Gastrocnemius medialis (tissue), 4 donors: Measurements from ENCODE around the gene DCDC2C.

Experiments
- POLR2A ChIP-seq, 2 donors: fragments of 450-650 bp; IDR thresholded peaks; one replicate each; pipeline ENCODE4 v1.6.1; 2017; ENCODE audit warnings: antibody characterized with exemption in 2 of 2, mild to moderate bottlenecking in 2 of 2, moderate library complexity in 2 of 2
- TF ChIP-seq, protein P1 (sequence below), 5 experiments: fragments of 450-650 bp in 3 of 5; fragments of 200-600 bp in 2 of 5; sonication (generic) in 2 of 5; IDR thresholded peaks in 4 of 5; conservative IDR thresholded peaks in 1 of 5; 1 replicate in 4 of 5; 2 replicates in 1 of 5; pipeline ENCODE4 v1.5.1; 2016 to 2019; ENCODE audit warnings: antibody characterized with exemption in 5 of 5, mild to moderate bottlenecking in 3 of 5, moderate library complexity in 3 of 5

DNA sequence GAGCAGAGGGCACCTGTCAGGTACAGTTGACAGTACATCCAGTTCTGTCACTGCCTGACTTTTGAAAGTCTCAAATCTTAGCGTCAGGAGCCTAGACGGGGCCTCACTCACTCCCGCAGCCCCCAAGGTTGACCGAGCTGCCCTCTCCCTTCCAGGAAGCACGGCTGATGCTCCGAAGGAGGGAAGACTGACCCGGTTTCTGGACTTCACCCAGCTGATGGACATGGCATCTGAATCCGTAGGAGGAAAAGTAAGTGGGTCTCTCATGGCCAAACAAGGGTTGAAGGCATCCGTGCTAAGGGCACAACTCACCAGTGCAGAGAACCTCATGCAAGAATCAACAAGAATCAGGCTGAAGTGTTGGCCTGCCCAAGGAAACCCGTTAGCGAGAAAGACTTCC is 32.4 kb upstream of the DCDC2C start:
- TF ChIP-seq, protein P1, sequence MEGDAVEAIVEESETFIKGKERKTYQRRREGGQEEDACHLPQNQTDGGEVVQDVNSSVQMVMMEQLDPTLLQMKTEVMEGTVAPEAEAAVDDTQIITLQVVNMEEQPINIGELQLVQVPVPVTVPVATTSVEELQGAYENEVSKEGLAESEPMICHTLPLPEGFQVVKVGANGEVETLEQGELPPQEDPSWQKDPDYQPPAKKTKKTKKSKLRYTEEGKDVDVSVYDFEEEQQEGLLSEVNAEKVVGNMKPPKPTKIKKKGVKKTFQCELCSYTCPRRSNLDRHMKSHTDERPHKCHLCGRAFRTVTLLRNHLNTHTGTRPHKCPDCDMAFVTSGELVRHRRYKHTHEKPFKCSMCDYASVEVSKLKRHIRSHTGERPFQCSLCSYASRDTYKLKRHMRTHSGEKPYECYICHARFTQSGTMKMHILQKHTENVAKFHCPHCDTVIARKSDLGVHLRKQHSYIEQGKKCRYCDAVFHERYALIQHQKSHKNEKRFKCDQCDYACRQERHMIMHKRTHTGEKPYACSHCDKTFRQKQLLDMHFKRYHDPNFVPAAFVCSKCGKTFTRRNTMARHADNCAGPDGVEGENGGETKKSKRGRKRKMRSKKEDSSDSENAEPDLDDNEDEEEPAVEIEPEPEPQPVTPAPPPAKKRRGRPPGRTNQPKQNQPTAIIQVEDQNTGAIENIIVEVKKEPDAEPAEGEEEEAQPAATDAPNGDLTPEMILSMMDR (IDR thresholded peaks at IDR 0.05 in 4 of 5, conservative IDR thresholded peaks at IDR 0.05 in 1 of 5) = no peak
- no peak for TF ChIP-seq POLR2A (IDR thresholded peaks at IDR 0.05)
